HCT116 (cell line): ENCODE data around the gene RAB40C.

Experiments
- EZH2 ChIP-seq: fragments of 200-600 bp; sonication (generic); IDR thresholded peaks from 2 replicates; pipeline ENCODE4 v1.6.1; 2017; ENCODE audit warnings: antibody characterized with exemption, mixed run types
- EZH2phosphoT487 ChIP-seq: fragments of 200-600 bp; IDR thresholded peaks from 2 replicates; pipeline ENCODE4 v1.6.1; 2018; ENCODE audit warnings: antibody characterized with exemption, borderline replicate concordance
- POLR2A ChIP-seq: IDR thresholded peaks from 2 replicates; pipeline ENCODE4 v1.7.0; 2011; ENCODE audit warnings: borderline replicate concordance; ENCODE audit not compliant: insufficient read depth, insufficient read length; ENCODE audit errors: extremely low read depth
- POLR2AphosphoS5 ChIP-seq: IDR thresholded peaks from 2 replicates; pipeline ENCODE4 v1.6.1; 2011; ENCODE audit warnings: mild to moderate bottlenecking, low read depth, low read length, moderate library complexity
- TF ChIP-seq, protein P1 (sequence below), 3 experiments: fragments of 200-600 bp in 1 of 3; sonication (generic) in 1 of 3; IDR thresholded peaks in 2 of 3; conservative IDR thresholded peaks in 1 of 3; 2 replicates each; pipeline ENCODE4 v1.5.1; 2012 to 2017; ENCODE audit warnings: low read depth in 2 of 3, low read length in 2 of 3, antibody characterized with exemption in 1 of 3, borderline replicate concordance in 1 of 3, control low read depth in 1 of 3, mild to moderate bottlenecking in 1 of 3, mixed read lengths in 1 of 3, mixed run types in 1 of 3, moderate library complexity in 1 of 3; ENCODE audit not compliant: insufficient read depth in 1 of 3

DNA sequence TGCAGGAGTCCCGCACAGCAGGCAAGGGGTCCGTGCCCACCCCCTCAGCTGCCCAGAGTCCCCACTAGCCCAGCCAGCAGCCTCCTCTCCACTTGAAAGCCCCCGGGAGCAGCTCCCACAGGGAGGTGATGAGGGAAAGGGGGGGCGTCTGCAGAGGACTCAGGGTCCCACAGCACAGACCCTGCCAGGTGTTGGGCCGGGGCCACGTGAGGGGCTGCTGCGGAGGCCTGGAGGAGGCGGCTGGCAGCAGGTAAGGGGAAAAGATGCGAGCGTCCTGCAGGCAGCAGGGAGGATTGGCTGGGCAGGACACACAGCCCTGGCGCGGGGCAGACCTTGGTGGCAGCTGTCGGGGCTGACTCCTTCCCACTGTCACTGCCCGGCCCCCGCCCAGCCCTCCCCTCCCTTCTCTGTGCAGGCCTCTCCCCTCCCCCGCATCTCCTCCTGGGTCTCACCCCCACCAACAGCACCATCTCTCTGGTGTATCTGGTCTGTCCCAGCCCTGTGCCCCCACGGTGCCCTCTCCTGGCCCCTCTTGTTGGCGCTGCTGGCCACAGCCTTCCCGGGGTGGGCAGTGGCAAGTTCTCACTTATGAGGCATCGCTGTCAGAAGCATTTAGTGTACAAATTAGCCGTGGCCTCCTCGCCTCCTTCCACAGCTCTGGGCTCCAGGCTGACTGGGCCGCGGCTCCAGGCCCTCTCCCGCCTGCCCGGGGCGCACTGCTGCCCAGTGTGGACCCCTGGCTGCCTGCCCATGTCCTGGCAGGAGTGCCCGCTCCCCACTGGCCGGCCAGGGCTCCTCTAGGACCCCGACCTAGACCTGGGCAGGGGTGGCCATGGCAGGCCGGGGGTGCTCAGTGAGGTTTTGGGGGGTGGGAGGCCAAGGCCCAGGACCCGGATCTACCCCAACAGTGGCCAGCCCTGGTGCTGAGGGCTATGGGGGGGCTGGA, 34.1 kb upstream of the RAB40C start:
- TF ChIP-seq POLR2AphosphoS5, result no peak
- TF ChIP-seq EZH2, result no peak
- no peak for TF ChIP-seq POLR2A
- no peak for TF ChIP-seq EZH2phosphoT487
- TF ChIP-seq, protein P1, sequence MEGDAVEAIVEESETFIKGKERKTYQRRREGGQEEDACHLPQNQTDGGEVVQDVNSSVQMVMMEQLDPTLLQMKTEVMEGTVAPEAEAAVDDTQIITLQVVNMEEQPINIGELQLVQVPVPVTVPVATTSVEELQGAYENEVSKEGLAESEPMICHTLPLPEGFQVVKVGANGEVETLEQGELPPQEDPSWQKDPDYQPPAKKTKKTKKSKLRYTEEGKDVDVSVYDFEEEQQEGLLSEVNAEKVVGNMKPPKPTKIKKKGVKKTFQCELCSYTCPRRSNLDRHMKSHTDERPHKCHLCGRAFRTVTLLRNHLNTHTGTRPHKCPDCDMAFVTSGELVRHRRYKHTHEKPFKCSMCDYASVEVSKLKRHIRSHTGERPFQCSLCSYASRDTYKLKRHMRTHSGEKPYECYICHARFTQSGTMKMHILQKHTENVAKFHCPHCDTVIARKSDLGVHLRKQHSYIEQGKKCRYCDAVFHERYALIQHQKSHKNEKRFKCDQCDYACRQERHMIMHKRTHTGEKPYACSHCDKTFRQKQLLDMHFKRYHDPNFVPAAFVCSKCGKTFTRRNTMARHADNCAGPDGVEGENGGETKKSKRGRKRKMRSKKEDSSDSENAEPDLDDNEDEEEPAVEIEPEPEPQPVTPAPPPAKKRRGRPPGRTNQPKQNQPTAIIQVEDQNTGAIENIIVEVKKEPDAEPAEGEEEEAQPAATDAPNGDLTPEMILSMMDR (IDR thresholded peaks at IDR 0.05 in 2 of 3, conservative IDR thresholded peaks at IDR 0.05 in 1 of 3; ENCODE audit: borderline replicate concordance in 1 of 3, insufficient read depth in 1 of 3, low read depth in 2 of 3, low read length in 2 of 3), result no peak
